HUES6 (cell line): ENCODE data around the gene MACO1.
"Not testable (repeated sequence)": the region's sequence is repeated elsewhere in the genome, so short reads cannot be mapped to it uniquely, and the experiment has no call there.

Source experiments
- H3K27ac ChIP-seq: 2 replicates; pipeline ENCODE4 v1.7.0; 2013; ENCODE audit warnings: low read depth, mild to moderate bottlenecking, low read length, inconsistent platforms
- H3K27me3 ChIP-seq: 2 replicates; pipeline ENCODE4 v1.6.1; 2013; ENCODE audit warnings: low read length; ENCODE audit not compliant: control insufficient read depth, insufficient read depth
- H3K36me3 ChIP-seq: 2 replicates; pipeline ENCODE4 v1.6.1; 2013; ENCODE audit warnings: low read length; ENCODE audit not compliant: control insufficient read depth, insufficient read depth
- H3K4me1 ChIP-seq: 2 replicates; pipeline ENCODE4 v1.6.1; 2013; ENCODE audit warnings: low read length; ENCODE audit not compliant: control insufficient read depth, insufficient read depth
- H3K4me3 ChIP-seq: 2 replicates; pipeline ENCODE4 v1.5.1; 2013; ENCODE audit warnings: low read depth, low read length
- H3K9ac ChIP-seq: one replicate; pipeline ENCODE4 v1.6.1; 2013; ENCODE audit warnings: mild to moderate bottlenecking, low read length
- H3K9me3 ChIP-seq: 2 replicates; pipeline ENCODE4 v1.6.1; 2013; ENCODE audit warnings: low read depth, low read length; ENCODE audit not compliant: control insufficient read depth, insufficient read depth

Gene MACO1

DNA sequence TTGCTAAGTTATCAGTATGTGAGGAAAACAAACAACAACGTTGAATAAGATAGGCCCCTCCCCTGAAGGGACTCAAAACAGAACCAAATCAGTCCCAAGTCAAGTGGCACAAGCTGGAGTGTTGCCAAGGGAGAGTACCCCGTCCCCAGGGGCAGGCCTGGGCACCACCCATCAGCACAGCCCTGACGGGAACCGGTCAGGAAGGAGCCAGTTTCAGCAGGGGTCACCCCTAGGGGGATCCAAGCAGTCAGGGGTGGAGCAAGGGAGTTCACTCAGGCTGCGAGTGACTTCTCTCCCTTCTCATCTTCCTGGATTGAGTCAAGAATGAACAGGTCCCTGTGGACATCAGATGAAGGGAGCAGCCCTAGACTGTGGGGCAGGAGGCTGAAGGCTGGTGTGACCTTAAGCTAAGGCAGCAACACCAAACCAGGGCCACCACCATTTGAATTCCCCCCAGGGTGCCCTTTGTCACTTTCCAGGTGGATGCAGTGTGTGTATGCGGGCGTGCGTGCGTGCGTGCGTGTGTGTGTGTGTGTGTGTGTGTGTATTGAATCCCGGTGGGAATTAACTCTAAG is 24.9 kb upstream of the MACO1 start:
- not testable (repeated sequence) for H3K4me3 ChIP-seq, H3K36me3 ChIP-seq, H3K4me1 ChIP-seq, H3K27ac ChIP-seq, H3K9ac ChIP-seq, H3K9me3 ChIP-seq, H3K27me3 ChIP-seq

DNA sequence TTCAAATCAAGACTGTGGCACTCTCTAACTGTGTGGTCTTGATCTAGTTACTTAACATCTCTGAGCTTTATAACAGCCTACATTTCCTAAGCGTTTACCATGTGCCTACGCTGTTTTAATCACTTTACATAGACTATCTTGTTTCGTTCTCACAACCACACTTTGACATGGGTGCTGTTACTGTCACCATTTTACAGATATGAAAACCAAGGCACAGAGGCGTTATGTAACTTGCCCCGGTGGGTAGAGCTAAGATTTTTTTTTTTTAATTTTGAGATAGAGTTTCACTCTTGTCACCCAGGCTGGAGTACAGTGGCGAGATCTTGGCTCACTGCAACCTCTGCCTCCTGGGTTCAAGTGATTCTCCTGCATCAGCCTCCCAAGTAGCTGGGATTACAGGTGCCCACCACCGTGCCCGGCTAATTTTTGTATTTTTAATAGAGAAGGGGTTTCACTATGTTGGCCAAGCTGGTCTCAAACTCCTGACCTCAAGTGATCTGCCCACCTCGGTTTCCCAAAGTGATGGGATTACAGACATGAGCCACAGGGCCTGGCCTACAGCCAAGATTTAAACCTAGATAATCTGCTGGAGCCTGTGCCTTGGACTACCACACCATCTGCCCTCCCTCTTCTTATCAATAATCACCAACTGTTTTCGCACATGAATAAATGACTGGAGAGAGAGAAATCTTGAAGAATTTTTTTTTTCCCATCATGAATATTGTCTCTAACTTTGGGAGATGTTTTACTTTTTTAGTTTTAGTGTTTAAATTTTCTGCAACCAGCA is 20.9 kb upstream of the MACO1 start:
- H3K4me1 ChIP-seq, H3K27me3 ChIP-seq, H3K9me3 ChIP-seq, H3K36me3 ChIP-seq, H3K27ac ChIP-seq, H3K4me3 ChIP-seq, H3K9ac ChIP-seq: not testable (repeated sequence)

DNA sequence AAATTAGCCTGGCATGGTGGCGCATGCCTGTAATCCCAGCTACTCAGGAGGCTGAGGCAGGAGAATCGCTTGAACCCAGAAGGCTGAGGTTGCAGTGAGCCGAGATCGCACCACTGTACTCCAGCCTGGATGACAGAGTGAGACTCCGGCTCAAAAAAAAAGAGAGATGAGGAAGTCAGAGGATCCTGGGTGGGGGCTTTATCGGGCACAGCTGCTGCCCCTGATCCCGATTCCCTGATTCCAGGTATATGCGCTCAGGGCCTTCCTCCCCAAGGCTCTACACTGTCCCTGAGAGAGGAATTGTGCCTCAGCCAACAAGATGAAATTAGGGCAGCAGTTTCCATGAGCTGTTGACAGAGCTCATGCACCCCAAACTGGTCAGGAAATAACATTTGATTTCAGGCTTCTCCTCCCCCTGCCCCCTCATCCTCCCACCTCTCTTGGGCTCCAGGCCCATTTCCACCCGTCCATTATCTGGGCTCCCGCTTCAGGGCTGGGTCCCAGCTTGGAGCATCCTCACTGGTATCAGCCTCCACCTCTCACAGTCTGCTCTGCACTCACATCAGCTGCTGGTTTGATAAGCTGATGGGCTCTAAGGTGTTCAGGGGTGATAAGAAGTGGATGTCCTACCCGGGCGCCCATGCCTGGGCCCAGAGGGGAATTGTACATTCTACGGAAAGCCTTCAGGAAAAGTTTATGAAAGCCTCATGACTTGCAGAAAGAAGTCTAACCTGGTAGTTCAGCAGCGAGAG is 17.6 kb upstream of the MACO1 start:
- not testable (repeated sequence) for H3K9ac ChIP-seq, H3K4me3 ChIP-seq

DNA sequence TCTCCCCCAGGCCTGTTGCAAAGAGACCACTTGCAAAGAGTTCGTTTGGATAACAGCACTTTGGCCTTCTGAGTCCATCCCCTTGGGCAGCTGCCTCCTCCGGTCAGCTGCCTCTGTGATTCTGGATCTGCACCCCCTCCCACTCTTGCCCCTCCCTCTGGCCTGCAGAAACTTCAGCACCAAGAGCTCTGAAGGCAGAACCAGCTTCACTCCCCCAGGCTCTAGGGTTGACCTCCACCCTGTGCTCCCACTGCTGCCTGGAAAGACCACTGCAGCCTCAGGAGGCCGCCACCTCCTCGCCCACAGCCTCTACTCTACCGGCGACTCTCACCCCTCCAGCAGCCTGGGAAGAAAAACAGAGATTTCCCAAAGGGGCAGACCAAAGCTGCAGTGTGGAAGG is 16.5 kb upstream of the MACO1 start:
- not testable (repeated sequence) for H3K9me3 ChIP-seq, H3K27ac ChIP-seq, H3K4me1 ChIP-seq, H3K4me3 ChIP-seq, H3K27me3 ChIP-seq, H3K9ac ChIP-seq, H3K36me3 ChIP-seq

More for the DNA sequence above, 17.6 kb upstream of the MACO1 start:
- not testable (repeated sequence) for H3K9me3 ChIP-seq, H3K36me3 ChIP-seq, H3K4me1 ChIP-seq, H3K27me3 ChIP-seq, H3K27ac ChIP-seq

DNA sequence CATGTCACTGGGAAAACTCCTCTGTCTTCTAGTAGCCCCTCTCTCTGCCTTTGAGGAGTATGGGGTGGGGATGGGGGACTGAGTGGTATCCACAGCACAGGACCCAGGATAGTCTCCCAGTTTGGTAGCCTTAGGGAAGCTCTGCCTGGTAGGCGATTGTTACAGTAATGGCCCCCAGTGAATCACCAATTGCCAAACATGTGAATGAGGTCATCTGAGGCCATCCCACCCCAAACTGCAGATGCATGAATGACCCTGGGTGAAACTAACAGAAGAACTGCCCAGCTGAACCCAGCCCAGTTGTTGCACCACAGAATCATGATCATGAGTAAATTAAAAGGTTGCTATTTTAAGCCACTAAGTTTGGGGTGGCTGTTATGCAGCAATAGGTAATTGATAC is 16.1 kb upstream of the MACO1 start:
- H3K9me3 ChIP-seq, H3K4me1 ChIP-seq, H3K27ac ChIP-seq, H3K4me3 ChIP-seq, H3K27me3 ChIP-seq, H3K36me3 ChIP-seq, H3K9ac ChIP-seq: not testable (repeated sequence)

DNA sequence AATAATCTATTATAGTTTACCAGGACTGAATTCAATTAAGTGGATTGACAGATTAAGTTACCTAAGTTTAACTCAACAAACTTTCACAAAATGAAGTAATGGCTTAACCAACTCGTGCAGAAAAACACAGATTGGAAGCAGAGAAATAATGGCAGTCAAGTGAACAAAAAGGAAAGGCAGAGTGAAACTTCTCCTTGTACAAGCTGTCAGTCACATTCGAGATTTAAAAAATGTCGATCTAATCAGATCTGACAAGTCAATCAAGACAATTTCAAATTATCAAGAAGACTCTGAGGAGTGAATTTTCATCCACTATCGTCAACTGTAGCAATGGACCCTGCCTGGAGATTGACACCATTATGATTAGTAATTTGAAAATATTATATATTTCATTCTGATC is 13.4 kb upstream of the MACO1 start:
- not testable (repeated sequence) for H3K9ac ChIP-seq, H3K4me3 ChIP-seq, H3K27ac ChIP-seq, H3K4me1 ChIP-seq, H3K9me3 ChIP-seq, H3K27me3 ChIP-seq, H3K36me3 ChIP-seq

DNA sequence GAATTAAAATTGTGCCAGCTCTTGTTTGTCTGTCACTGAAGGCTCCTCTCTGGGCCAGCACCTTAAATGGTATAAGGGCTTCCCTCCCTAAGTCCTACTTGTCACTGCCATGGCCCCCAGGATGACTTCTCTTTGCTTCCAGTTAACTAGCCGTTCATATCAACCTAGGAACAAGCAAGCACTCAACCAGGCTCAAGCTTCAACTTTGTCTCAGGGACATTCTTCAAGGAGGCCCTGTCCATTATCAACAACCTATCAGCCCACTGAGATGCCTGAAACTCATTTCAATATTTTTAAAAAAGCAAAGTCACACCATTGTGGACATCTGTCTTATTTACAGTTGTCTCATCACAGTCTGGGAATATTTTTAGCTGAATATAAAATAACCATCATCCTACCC is 11.4 kb upstream of the MACO1 start:
- not testable (repeated sequence) for H3K36me3 ChIP-seq, H3K4me1 ChIP-seq, H3K27ac ChIP-seq, H3K4me3 ChIP-seq, H3K9ac ChIP-seq, H3K9me3 ChIP-seq, H3K27me3 ChIP-seq

DNA sequence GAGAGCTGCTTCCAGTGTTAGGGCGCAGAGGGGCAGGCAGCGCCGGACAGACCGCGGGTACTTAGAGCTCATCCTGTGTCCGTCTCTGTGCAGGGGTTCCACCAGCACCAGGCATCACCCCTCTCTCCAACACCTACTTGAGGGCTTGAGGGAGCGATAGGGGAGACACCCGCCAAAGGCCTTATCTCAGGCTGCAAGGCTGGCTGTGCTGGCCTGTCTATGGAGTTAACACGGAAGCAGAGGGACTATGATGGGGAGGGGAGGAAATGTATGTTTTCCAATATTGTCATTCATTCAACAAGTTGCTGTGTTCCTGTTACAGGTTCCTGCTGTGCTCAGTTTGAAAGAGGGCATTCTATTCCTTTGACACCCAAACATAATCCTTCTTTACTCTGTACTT is 10.0 kb upstream of the MACO1 start, which contains the start of gene RHCE:
RHCE (minus strand) TSS at position 111 of the 400 bp plus-strand sequence; CDS start at position 72, 39 bp downstream.
- H3K36me3 ChIP-seq, H3K4me3 ChIP-seq, H3K9me3 ChIP-seq, H3K27me3 ChIP-seq, H3K27ac ChIP-seq, H3K9ac ChIP-seq, H3K4me1 ChIP-seq: not testable (repeated sequence)

DNA sequence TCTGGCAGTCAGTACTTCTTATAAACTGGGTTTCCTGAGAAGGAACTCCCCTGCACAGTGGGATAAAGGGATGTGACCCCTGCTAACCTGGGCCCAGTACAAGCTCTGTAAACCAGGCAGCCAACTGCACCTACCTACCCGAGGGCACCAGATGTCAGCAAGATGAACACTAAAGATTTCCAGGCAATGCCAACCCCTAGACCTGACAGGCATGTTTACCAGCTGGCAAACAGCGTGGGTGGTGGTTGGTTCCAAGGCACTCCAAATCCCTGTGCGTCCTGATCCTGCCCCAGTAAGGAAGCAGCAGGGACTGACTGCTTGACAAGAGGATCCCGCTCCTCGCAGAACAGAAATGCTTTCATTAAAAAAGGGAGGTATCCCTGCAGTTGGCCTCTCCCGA is 7.5 kb upstream of the MACO1 start:
- H3K9ac ChIP-seq, H3K9me3 ChIP-seq, H3K4me3 ChIP-seq, H3K27ac ChIP-seq, H3K27me3 ChIP-seq, H3K4me1 ChIP-seq, H3K36me3 ChIP-seq: not testable (repeated sequence)

DNA sequence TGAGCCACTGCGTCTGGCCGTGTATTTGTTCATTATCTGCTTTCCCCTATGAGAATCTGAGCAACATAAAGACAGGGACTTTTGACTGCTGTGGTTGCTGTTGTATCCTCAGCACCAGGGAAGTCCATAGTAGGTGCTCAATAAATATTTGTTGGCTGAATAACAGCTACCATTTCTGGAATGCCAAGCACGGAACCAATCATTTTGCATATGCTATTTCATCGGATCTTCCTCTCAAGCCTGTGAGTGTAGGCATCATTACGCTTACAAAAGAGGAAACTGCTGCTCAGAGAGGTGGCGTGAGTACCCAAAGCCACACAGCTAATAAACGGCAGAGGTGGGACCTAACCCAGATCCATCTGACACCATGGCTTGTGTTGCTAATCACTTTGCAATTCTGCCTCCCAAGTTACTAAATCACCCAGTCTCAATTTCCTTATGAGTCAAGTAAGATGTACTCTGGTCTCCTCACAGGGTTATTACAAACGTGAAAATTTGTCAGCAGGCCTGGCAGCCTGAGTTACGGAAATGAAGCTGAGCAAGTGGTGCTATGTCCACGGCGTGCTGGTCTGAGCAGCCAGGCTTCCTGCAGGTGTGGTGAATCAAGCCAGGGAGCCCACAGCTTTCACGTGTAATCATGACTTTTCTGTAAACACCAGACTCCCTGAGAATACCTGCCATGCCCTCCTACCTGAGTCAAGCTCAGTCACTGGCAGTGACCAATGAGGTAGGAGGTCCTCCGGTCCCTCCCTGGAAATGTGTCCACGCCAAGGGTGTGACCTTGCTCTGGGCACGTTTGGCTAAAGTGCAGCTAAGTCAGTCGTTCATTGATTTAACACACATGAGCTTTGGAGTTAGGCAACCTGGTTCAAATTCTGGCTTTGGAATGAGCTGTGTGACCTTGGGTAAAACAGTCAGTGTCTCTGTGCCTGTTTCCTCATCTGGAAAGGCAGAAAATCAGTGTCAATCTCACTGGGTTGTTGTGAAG is 5.3 kb upstream of the MACO1 start:
- Histone ChIP-seq H3K9me3 (no peaks in the 10 kb centered on the region), H3K27me3 (no peaks in the 10 kb centered on the region), H3K4me1 (no peaks in the 10 kb centered on the region), H3K36me3 (no peaks in the 10 kb centered on the region), H3K9ac (no peak overlapping the region), H3K4me3 (no peak overlapping the region), H3K27ac (no peak overlapping the region)
